Left forelimb (tissue), 1 donor: ENCODE results near the gene MAP7.
"Not testable (repeated sequence)": the region's sequence is repeated elsewhere in the genome, so short reads cannot be mapped to it uniquely, and the experiment has no call there.

Experiments used
- DNase-seq: peaks from one replicate; pipeline ENCODE4 v3.0.0-alpha.2; 2018; ENCODE audit warnings: low spot score

The MAP7 gene

GRCh38 chr6:136383268-136383937, 166.8 kb downstream of the MAP7 start:
- no peak for DNase-seq

DNA sequence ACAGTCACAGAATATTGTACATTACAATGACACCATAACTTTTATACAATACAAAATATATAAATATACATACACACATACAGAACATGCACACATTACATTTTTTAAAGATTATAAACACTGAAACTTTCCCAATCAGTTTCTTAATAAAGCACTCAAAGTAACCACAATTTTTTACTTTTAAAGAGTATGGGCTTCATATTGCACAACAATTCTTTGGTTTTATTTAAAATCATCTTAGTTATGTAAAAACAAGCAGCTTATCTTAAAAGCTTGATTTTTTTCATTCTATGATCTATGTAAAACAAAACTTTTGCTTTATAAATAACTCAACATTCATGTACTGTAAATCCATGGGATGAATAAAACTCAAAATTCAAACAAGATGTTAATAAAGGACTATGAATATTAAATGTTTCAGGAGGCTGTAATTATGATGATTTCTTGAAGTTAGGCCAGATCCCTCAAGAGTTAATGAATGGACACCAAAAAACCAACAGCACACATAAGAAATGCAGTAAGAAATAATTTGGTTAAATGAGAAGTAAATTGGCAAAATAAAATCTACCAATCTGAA, 167.5 kb downstream of the MAP7 start:
- DNase-seq, result no peak

- DNase-seq, result no peak
Measured at GRCh38 chr6:136378888-136379287, 171.3 kb downstream of the MAP7 start.

DNA sequence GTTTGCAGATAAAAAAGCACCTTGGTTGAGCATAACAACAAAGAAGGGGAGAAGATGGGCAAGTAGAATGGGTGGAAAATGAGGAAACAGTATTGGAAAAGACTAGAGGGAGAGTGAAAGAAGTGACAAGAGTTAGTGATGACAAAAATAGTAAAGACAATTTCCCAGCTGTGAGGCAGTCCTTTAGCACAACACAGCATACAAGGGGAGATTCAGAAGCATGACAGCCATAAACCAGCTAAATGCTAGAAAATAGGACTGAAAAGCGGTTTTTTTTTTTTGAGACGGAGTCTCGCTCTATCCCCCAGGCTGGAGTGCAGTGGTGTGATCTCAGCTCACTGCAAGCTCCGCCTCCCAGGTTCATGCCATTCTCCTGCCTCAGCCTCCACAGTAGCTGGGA, 174.4 kb downstream of the MAP7 start:
- DNase-seq, result not testable (repeated sequence)

GRCh38 chr6:136371959-136372358, 178.3 kb downstream of the MAP7 start:
- DNase-seq, result no peak

GRCh38 chr6:136370988-136371728, 179.1 kb downstream of the MAP7 start:
- DNase-seq, result no peak

DNA sequence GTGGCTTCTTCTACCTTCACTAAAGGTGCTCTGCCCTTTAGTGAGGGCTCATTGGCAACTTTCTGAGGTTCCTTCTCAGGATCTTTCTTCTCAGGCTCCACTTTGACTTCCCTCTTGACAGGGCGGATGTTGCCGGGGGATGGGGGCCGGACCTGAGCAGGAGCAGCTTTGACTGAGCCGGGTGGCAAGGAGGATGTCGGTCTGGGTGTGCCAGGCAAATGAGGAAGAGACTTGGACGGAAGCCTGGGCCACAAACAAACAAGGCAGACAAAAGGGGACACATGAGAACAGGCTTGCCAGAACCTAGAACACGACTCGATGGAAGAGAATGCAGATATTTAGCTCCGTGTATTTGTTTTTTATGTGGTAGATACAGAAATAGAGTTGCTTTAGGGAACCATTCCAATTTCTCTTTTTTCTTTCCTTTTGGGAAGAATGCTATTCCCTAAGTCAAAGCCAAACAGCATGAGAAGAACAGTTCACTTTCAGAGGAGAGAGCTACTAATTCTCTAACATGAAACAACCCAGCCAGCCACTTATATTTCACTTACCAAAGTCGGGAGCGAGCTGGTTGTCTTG, 184.4 kb downstream of the MAP7 start:
- DNase-seq, result no peak

DNA sequence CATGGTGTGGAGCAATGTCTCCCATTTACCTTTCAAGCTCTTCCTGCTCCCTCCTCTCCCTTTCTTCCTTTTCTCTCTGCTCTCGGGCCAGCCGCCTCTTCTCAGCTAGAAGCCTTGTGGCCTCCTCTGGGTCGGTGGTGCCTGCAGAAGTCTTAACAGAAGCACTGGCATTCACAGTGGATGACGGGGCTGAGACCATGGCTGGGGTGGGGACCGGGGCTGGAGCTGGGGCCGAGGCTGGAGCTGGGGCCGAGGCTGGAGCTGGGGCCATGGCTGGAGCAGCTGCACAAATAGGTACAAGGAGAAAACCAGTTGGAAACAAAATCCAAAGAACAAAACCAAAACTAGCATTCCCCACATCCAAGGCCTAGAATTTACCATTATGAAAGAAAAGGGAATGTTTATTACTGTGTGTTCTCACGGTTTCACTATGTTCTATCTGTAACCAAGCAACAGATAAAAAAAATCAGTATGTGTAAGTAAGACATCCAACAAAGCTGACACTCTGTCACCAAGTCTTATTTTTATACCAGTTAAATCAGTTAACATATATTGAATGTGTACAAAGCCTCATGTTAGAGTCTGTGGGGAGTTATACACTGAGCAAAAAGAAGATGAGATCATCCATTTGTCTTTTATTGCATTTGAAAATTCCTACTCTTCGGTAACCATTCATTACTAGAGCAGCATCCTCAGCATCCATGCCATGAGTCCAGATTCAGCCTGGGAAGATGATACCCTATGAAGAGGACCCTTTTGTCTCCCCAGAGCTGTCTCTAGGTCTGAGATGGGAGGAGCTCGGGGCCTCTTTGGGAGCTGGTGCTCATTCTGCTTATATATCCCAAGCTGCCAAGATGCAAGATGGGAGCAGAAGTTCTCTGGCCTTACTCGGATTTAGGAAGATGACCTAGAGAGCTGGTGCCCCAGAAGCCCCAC, 187.5 kb downstream of the MAP7 start:
- no peak for DNase-seq

GRCh38 chr6:136361787-136362186, 188.4 kb downstream of the MAP7 start:
- no peak for DNase-seq

- DNase-seq, result no peak
Measured at GRCh38 chr6:136360783-136361182, 189.4 kb downstream of the MAP7 start.

DNA sequence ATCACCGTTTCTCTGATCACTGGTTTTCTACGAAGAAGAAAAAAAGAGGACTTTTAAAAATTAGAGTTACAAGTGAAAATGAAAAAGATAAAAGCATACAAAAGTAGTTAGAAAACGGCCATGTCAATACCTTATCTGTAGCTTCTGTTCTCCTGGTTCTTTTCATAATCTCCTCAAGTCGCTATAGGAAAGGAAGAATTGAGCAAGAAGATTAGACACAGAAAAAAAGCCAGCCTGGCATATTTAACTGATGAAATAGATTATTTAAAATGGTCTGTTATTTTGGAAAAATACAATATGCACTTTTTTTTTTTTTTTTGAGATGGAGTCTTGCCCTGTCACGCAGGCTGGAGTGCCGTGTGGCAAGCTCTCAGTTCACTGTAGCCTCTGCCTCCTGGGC, 190.4 kb downstream of the MAP7 start:
- DNase-seq, result no peak

GRCh38 chr6:136351518-136352110, 198.6 kb downstream of the MAP7 start:
- DNase-seq, result no peak

GRCh38 chr6:136350914-136351313, 199.3 kb downstream of the MAP7 start:
- DNase-seq, result no peak

DNA sequence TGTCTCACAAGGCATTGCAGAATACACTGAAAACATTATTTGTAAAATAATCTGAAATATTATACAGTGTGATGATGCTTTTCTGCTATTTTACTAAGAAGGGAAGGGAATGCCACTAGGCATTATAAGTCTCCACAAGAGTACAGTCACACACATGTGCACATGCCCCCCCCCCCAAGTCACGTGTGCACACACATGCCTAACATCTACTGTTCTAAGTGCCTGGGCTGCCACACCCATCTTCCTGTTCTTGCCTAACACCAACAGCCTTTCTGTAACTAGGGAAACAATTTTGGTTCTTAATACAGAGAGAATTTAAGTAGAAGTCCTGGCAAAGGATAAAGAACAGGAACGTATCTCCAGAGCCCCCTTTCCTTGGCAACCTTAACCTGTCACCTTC, 202.4 kb downstream of the MAP7 start:
- DNase-seq, result no peak

DNA sequence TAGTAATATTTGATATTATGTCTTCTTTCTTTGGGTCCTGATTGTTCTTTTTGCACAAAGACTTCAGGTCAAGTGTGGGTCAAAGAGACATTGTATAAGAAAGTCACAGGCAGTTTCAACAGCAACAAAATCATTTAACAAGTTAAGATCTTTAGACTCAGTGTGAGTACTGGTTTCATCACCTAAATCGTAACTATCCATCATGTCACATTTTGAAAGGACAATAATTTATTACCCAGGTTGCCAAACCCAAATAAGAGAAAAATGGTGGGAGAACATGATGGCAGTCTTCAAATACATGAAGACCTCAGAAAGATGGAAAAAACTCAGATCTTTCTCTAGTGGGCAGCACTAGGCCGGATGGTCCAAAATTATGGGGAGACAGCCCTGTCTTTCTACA, 205.1 kb downstream of the MAP7 start:
- DNase-seq, result no peak

DNA sequence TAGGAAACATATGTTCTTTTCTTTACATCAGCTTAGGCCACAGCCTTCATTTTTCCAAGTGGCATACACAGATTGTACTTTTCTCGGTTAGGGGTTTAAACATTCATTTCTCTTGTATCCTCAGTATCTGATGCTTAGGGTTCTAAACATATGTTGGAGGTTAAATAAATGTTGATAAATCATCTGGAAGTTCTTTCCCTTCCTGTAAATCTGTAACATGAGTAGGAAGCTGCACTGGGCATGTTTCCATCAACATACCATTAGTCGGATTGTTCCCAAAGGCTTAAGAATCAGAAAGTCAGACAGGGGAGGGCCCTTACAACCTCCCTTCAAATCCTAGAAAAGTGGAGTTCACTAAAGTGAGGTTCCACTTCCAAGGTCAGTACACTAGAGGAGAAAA, 205.8 kb downstream of the MAP7 start:
- DNase-seq, result no peak

DNA sequence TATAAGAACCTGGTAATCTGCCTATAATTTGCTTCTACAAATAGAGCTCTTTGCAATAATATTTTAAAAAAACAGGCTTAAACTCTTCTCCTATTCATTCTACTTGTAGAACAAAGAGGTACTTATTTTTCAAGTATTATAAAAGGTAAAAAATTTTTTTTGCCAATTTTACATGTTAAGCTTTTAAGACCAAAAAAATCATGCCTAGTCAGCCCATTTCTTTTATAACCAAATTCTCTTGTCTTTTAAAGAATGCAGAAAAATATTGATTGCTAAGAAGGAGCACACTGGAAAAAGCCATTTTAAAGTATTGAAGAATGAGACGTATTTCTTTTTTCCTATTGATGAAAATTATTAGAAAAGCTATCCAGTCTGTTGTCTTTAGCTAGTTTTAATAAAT, 206.5 kb downstream of the MAP7 start:
- no peak for DNase-seq

DNA sequence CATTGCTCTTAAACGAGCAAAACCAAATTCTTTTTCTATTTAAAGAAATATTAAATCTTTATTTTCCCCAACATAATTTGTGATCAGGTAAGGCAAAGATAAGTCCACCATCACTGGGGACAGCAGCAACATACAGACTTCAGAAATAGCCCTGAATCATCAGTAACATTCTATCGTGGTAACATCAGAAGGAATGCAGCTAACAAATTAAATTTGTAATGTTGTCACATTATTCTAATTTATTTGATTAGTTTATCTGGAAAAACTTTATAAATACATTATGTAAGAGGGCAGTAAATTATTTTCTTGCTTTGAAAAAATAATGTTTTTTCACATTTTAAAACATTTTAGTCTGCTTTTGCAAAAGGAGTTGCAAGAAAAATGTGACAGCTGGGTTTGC, 206.9 kb downstream of the MAP7 start:
- DNase-seq, result no peak

DNA sequence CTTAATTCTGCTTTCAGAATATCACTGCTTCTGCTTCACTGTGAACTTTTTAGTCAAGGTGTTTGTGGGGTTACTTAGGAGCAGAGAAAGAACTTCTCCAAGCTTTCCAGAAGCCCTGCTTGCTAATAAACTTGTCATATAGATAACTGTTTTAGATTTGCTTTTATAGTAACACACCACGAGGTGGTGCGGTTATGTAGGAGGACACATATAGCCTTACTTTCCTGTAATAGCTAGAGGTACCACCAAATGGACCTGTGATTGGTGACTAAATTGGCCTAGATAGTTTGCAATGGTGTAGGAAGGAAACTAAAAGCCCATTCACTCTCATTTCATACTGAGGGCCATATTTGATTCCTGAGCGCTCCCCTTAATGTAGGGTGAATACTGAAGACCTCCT, 208.3 kb downstream of the MAP7 start:
- no peak for DNase-seq

GRCh38 chr6:136341367-136341766, 208.9 kb downstream of the MAP7 start:
- DNase-seq, result no peak

DNA sequence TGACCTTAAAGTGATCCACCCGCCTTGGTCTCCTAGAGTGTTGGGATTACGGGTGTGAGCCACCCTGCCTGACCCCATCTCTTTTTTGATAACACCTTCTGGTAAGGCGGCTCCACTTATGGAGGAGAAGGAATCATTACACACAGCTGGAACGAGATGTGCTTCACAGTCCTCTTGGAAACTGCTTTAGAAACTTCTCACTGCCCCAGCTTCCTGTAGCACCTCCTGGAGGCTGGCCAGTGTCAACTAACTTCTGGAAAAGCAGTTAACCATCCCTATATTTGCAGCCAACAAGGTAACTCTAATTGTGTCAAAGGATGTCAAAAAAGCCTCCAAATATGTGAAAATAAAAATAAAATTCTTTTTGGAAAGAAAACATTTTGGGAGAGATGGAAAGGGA, 211.7 kb downstream of the MAP7 start:
- DNase-seq, result no peak

GRCh38 chr6:136337606-136338005, 212.6 kb downstream of the MAP7 start:
- DNase-seq, result no peak
